Body of pancreas (tissue), 4 donors: Measurements from ENCODE around the gene SLC34A1.
A peak's percentile ranks its signal among the peaks of the same experiment; 100 is the strongest.

Experiments
- POLR2A ChIP-seq, 3 donors: fragments of 450-650 bp; IDR thresholded peaks; one replicate each; pipeline ENCODE4 v1.6.1; 2016; ENCODE audit warnings: antibody characterized with exemption in 3 of 3, mild to moderate bottlenecking in 2 of 3
- TF ChIP-seq, protein P1 (sequence below), 7 experiments: fragments of 450-650 bp in 4 of 7; fragments of 200-600 bp in 3 of 7; sonication (generic) in 3 of 7; IDR thresholded peaks; one replicate each; pipeline ENCODE4 v1.5.1; 2016 to 2019; ENCODE audit warnings: antibody characterized with exemption in 7 of 7

GRCh38 chr5:177447611-177448243 lies 63.5 kb downstream of the SLC34A1 start:
- TF ChIP-seq POLR2A (IDR thresholded peaks at IDR 0.05): peak in 2 of 3 donors; percentile 31 to 39
- TF ChIP-seq, protein P1, sequence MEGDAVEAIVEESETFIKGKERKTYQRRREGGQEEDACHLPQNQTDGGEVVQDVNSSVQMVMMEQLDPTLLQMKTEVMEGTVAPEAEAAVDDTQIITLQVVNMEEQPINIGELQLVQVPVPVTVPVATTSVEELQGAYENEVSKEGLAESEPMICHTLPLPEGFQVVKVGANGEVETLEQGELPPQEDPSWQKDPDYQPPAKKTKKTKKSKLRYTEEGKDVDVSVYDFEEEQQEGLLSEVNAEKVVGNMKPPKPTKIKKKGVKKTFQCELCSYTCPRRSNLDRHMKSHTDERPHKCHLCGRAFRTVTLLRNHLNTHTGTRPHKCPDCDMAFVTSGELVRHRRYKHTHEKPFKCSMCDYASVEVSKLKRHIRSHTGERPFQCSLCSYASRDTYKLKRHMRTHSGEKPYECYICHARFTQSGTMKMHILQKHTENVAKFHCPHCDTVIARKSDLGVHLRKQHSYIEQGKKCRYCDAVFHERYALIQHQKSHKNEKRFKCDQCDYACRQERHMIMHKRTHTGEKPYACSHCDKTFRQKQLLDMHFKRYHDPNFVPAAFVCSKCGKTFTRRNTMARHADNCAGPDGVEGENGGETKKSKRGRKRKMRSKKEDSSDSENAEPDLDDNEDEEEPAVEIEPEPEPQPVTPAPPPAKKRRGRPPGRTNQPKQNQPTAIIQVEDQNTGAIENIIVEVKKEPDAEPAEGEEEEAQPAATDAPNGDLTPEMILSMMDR (IDR thresholded peaks at IDR 0.05): peak in 4 of 7 experiments; percentile 19 to 33 (median 22)
